ENCODE results near the gene MLEC.

DNA sequence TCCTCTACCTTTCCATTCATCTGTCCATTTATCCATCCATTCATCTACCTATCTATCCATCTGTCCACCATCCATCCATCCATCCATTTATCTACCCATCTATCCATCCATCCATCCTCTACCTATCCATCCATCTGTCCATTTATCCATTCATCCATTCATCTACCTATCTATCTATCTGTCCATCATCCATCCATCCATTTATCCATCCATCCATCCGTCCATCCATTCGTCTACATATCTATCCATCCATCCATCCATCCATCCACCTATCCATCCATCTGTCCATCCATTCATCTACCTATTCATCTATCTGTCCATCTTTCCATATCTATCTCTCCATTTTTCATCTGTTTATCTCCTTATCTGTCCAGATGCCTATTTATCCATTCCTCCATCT is 25.5 kb upstream of the MLEC start:
- TF ChIP-seq, protein P1, sequence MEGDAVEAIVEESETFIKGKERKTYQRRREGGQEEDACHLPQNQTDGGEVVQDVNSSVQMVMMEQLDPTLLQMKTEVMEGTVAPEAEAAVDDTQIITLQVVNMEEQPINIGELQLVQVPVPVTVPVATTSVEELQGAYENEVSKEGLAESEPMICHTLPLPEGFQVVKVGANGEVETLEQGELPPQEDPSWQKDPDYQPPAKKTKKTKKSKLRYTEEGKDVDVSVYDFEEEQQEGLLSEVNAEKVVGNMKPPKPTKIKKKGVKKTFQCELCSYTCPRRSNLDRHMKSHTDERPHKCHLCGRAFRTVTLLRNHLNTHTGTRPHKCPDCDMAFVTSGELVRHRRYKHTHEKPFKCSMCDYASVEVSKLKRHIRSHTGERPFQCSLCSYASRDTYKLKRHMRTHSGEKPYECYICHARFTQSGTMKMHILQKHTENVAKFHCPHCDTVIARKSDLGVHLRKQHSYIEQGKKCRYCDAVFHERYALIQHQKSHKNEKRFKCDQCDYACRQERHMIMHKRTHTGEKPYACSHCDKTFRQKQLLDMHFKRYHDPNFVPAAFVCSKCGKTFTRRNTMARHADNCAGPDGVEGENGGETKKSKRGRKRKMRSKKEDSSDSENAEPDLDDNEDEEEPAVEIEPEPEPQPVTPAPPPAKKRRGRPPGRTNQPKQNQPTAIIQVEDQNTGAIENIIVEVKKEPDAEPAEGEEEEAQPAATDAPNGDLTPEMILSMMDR (IDR thresholded peaks at IDR 0.05) = no peak
- no peak for TF ChIP-seq POLR2A (IDR thresholded peaks at IDR 0.05)
